ENCODE measurements around the gene GOLGA6C. TPM values are rescaled to one million over a fixed set of nuclear protein-coding genes. Genes with fewer than 3 reads are reported as not detected.
"Not testable (repeated sequence)": the region's sequence is repeated elsewhere in the genome, so short reads cannot be mapped to it uniquely, and the experiment has no call there.

Gene GOLGA6C
- total RNA-seq, 4 donors from 2014 or later = not detected

GRCh38 chr15:75214293-75215096, 43.6 kb upstream of the GOLGA6C start:
- TF ChIP-seq EP300 (IDR thresholded peaks at IDR 0.05) (no peak), CTCF (IDR thresholded peaks at IDR 0.05) (no peak), POLR2A (IDR thresholded peaks at IDR 0.05) (no peak), POLR2AphosphoS5 (IDR thresholded peaks at IDR 0.05) (no peak)
- Histone ChIP-seq H3K9me3 (no peaks in the 10 kb centered on the region), H3K27ac (no peak overlapping the region), H3K4me3 (no peak overlapping the region), H3K36me3 (peaks cover 0 to 43% of the 10 kb centered on the region in 2 donors), H3K27me3 (no peaks in the 10 kb centered on the region), H3K4me1 (peaks cover 0 to 26% (median 0%) of the 10 kb centered on the region in 3 donors)
- 83% methylated on average over 1 of the region's 13 CpGs; no CpG with 5 or more reads in 1 of the 2 donors for WGBS, 2 donors (ENCODE audit: low coverage in 1 of 2)
- ATAC-seq = no peak

DNA sequence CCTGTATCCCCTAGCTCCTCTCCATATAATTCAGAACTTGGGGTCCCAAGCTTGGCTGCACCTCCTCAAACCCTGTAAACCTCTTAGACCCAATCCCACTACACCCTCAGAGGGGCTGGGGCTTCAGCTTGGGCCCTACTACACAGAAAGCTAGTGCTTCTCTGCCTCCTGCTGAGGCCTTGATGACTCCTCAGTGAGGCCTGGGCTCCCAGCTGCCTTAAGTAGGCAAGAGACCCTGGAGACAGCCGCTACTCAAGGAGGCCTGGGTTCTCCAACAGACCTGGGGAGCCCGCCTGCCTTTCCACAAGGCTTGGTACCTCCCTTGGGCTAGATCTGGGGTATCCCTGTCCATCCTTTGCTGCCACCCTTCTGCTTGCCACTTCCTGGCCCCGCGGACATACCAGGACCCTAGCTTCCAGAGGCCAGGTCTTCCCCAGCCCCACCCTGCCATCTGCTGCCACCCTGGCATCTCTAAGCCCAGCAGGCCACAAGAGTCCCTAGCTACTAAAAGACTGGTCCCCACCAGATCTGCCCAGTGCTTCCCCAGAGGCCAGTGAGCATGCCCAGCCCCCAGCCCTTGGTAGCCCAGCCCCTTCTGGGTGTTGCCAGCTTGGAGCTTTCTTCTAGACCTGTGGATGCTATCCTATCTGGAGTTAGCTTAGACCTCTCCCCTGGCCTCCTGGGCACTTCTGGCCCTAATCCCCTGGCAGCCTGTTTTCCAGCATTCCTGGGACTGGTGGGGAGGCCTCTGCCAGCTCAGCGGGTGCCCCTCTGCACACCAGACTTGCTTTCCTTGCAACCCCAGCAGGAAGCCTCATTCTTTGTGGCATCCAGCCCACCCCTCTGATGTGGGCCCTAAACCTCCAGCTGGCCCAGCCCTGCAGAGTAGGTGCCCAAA, 42.8 kb upstream of the GOLGA6C start:
- WGBS, 2 donors (ENCODE audit: low coverage in 1 of 2) = no CpG with 5 or more reads among the region's 5 CpGs
- Histone ChIP-seq H3K9me3 (no peaks in the 10 kb centered on the region), H3K36me3 (peaks cover 0 to 40% of the 10 kb centered on the region in 2 donors), H3K4me1 (peaks cover 0 to 17% (median 0%) of the 10 kb centered on the region in 3 donors), H3K27ac (no peak overlapping the region), H3K4me3 (no peak overlapping the region), H3K27me3 (no peaks in the 10 kb centered on the region)
- TF ChIP-seq CTCF (IDR thresholded peaks at IDR 0.05) (no peak), POLR2AphosphoS5 (IDR thresholded peaks at IDR 0.05) (no peak), POLR2A (IDR thresholded peaks at IDR 0.05) (no peak), EP300 (IDR thresholded peaks at IDR 0.05) (no peak)
- no peak for ATAC-seq

- H3K27me3 ChIP-seq = no peaks in the 10 kb centered on the region
- no peaks in the 10 kb centered on the region for H3K9me3 ChIP-seq
- peaks cover 0 to 5% (median 0%) of the 10 kb centered on the region in 3 donors for H3K4me1 ChIP-seq
- H3K27ac ChIP-seq = no peak overlapping the region
- H3K4me3 ChIP-seq = no peak overlapping the region
- peaks cover 0 to 23% of the 10 kb centered on the region in 2 donors for H3K36me3 ChIP-seq
- 100% methylated on average over 1 of the region's 6 CpGs; no CpG with 5 or more reads in 1 of the 2 donors for WGBS, 2 donors (ENCODE audit: low coverage in 1 of 2)
- TF ChIP-seq EP300 (IDR thresholded peaks at IDR 0.05) = no peak
- TF ChIP-seq POLR2AphosphoS5 (IDR thresholded peaks at IDR 0.05) = no peak
- TF ChIP-seq POLR2A (IDR thresholded peaks at IDR 0.05) = no peak
- TF ChIP-seq CTCF (IDR thresholded peaks at IDR 0.05) = no peak
- ATAC-seq = no peak
Measured at GRCh38 chr15:75217012-75217411, 41.1 kb upstream of the GOLGA6C start.

DNA sequence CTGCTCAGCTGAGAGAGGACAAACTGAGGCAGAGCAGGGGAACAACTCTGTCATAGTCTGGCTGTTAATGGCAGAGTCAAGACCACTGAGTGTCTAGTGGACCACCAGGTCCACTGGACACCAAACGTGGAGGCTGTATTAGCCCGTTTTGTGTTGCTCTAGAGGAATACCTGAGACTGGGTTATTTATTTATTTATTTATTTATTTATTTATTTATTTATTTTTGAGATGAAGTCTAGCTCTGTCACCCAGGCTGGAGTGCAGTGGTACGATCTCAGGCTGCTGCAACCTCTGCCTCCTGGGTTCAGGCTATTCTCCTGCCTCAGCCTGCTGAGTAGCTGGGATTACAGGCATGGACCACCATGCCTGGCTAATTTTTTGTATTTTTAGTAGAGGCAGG, 40.6 kb upstream of the GOLGA6C start:
- not testable (repeated sequence) for ATAC-seq, H3K27ac ChIP-seq, H3K4me3 ChIP-seq, H3K4me1 ChIP-seq, H3K27me3 ChIP-seq, H3K9me3 ChIP-seq
- H3K36me3 ChIP-seq = peaks cover 0 to 18% of the 10 kb centered on the region in 2 donors
- WGBS, 2 donors (ENCODE audit: low coverage in 1 of 2) = 80 to 88% methylated on average over 1 to 3 of the region's 3 CpGs

DNA sequence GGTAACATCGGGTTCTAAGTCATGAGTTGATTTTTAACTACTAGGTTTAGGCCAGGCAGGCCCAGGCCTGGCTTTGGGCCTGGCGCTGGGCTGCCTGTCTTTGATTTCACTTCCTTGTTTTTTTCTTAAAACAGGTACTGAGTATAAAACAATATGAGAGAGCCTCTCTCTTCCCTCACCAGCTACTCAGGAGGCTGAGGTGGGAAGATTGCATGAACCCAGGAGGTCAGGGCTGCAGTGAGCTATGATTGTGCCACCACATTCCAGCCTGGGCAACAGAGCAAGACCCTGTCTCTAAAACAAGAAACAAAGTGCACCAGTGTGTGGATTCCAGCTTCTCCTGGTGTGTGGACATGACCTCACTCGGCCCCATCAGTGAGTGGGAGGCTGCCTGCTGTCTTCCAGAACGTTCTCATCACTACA, 38.6 kb upstream of the GOLGA6C start:
- H3K27ac ChIP-seq, H3K36me3 ChIP-seq, H3K4me3 ChIP-seq, ATAC-seq, H3K27me3 ChIP-seq, H3K4me1 ChIP-seq, H3K9me3 ChIP-seq: not testable (repeated sequence)
- WGBS, 2 donors (ENCODE audit: low coverage in 1 of 2) = 56 to 84% methylated on average over 1 to 3 of the region's 4 CpGs

All from gastroesophageal sphincter (tissue), 4 donors.